Measurements from ENCODE around the gene ERP44.

DNA sequence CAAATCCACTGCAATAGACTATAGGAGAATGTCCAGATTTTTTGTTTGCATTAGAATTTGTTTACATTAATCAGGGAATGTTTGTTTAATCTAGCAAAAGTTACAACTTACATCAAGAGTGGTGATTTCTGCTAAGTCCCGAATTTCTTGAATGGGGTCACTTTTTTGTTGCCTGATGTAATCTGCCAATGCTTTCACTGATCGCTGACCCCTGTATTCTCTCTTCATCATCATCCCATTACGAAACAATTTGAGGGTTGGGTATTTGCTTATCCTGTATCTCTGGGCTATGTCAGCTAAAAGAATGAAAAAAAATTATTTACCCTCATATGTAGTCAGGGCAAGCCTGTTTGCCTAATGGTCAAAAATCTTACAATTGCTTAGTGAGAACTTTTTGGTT is 76.9 kb downstream of the ERP44 start:
- TF ChIP-seq CTCF (IDR thresholded peaks at IDR 0.05) (no peak), POLR2A (IDR thresholded peaks at IDR 0.05) (no peak)
